Skeletal muscle cell (primary cell): ENCODE measurements around the gene FAM234B.
"Not testable (repeated sequence)": the region's sequence is repeated elsewhere in the genome, so short reads cannot be mapped to it uniquely, and the experiment has no call there.

Source experiments
- DNase-seq: peaks from one replicate; pipeline ENCODE4 v3.0.0-alpha.2; 2010; ENCODE audit warnings: low read depth
- H3K4me3 ChIP-seq: 2 replicates; pipeline ENCODE4 v1.5.1; 2011; ENCODE audit warnings: low read depth, mild to moderate bottlenecking, control low read depth, low read length, moderate library complexity

The FAM234B gene

GRCh38 chr12:13022851-13023271 lies 21.3 kb upstream of the FAM234B start:
- no peak overlapping the region for H3K4me3 ChIP-seq
- DNase-seq, result peak; percentile 87

- no peak overlapping the region for H3K4me3 ChIP-seq
- DNase-seq, result peak; percentile 51
These were observed 20.2 kb upstream of the FAM234B start for GRCh38 chr12:13023811-13024530.

GRCh38 chr12:13024531-13024916 lies 19.7 kb upstream of the FAM234B start:
- no peak overlapping the region for H3K4me3 ChIP-seq
- no peak for DNase-seq

- H3K4me3 ChIP-seq, result no peak overlapping the region
- DNase-seq, result no peak
These were observed 17.9 kb upstream of the FAM234B start for GRCh38 chr12:13026286-13026685.

- DNase-seq, result no peak
These were observed 17.1 kb upstream of the FAM234B start for GRCh38 chr12:13027032-13027431.

GRCh38 chr12:13027508-13027907 lies 16.7 kb upstream of the FAM234B start:
- DNase-seq, result no peak
- no peak overlapping the region for H3K4me3 ChIP-seq

More at GRCh38 chr12:13027032-13027431, 17.1 kb upstream of the FAM234B start:
- H3K4me3 ChIP-seq, result no peak overlapping the region

- H3K4me3 ChIP-seq, result no peak overlapping the region
- DNase-seq, result no peak
These were observed 15.2 kb upstream of the FAM234B start for GRCh38 chr12:13028825-13029570.

GRCh38 chr12:13030541-13031291 lies 13.5 kb upstream of the FAM234B start:
- DNase-seq, result no peak
- H3K4me3 ChIP-seq, result no peak overlapping the region

- H3K4me3 ChIP-seq, result no peak overlapping the region
- DNase-seq, result no peak
These were observed 12.0 kb upstream of the FAM234B start for GRCh38 chr12:13032164-13032563.

- no peak overlapping the region for H3K4me3 ChIP-seq
- DNase-seq, result no peak
These were observed 10.7 kb upstream of the FAM234B start for GRCh38 chr12:13033476-13033875.

- H3K4me3 ChIP-seq, DNase-seq: not testable (repeated sequence)
These were observed 8.8 kb upstream of the FAM234B start for GRCh38 chr12:13035335-13035734.

GRCh38 chr12:13036881-13037280 lies 7.3 kb upstream of the FAM234B start:
- H3K4me3 ChIP-seq, result no peak overlapping the region
- DNase-seq, result no peak

GRCh38 chr12:13038491-13039161 lies 5.6 kb upstream of the FAM234B start:
- peak; percentile 71 for DNase-seq
- no peak overlapping the region for H3K4me3 ChIP-seq

GRCh38 chr12:13039328-13039956 lies 4.7 kb upstream of the FAM234B start:
- DNase-seq, result no peak
- no peak overlapping the region for H3K4me3 ChIP-seq

GRCh38 chr12:13041224-13041623 lies 3.0 kb upstream of the FAM234B start:
- no peak overlapping the region for H3K4me3 ChIP-seq
- no peak for DNase-seq

- no peak for DNase-seq
- no peak overlapping the region for H3K4me3 ChIP-seq
These were observed 1.4 kb upstream of the FAM234B start for GRCh38 chr12:13042666-13043230.

GRCh38 chr12:13044906-13045299 lies 722 bp downstream of the FAM234B start:
- H3K4me3 ChIP-seq, result peak overlapping the region; percentile 99
- DNase-seq, result no peak

GRCh38 chr12:13045816-13046215 lies 1.6 kb downstream of the FAM234B start:
- no peak overlapping the region for H3K4me3 ChIP-seq
- no peak for DNase-seq

- no peak overlapping the region for H3K4me3 ChIP-seq
These were observed 2.8 kb downstream of the FAM234B start for GRCh38 chr12:13046964-13047363.

More at GRCh38 chr12:13046964-13047363, 2.8 kb downstream of the FAM234B start:
- no peak for DNase-seq
